ENCODE data around the gene NRXN3. TPM values are rescaled to one million over a fixed set of nuclear protein-coding genes. Genes with fewer than 3 reads are reported as not detected.
A peak's percentile ranks its signal among the peaks of the same experiment; 100 is the strongest.

Gene NRXN3
- polyA plus RNA-seq, 1 donor from 2014 or later: 110 TPM

DNA sequence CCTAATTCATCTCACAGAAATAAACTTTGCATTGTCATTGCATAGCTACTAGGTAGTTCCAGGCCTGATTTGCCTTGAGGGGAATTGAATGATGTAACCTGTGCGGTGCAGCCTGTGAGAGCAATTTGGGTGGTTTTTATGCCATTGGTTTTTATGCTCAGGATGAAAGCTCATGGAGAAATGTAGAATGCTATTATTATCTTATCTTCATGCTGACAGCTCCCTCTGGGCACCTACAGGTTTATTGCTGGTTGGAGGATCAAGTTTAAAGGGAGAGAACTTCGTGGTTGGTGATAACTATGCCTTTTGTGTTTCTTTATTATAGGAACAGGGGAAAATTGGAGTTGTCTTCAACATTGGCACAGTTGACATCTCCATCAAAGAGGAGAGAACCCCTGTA, 1493.3 kb downstream of the NRXN3 start:
- no peak overlapping the region for H2AFZ ChIP-seq (ENCODE audit: low read depth, low read length)
- H3K27ac ChIP-seq (ENCODE audit: low read length): peak overlapping the region; percentile 74
- peak overlapping the region; percentile 13 for H3K9ac ChIP-seq (ENCODE audit: low read length)
- no peaks in the 10 kb centered on the region for H3K79me2 ChIP-seq (replicated peaks; ENCODE audit: insufficient read depth, low read length)
- no peak overlapping the region for H3K4me2 ChIP-seq (ENCODE audit: low read length)
- no peaks in the 10 kb centered on the region for H3K36me3 ChIP-seq (ENCODE audit: insufficient read depth, low read length)
- H3K9me2 ChIP-seq (ENCODE audit: insufficient read depth, low read length): no peaks in the 10 kb centered on the region
- no peak overlapping the region for H3K4me3 ChIP-seq (ENCODE audit: low read length)
- TF ChIP-seq RAD21 (conservative IDR thresholded peaks at IDR 0.05): peak; percentile 58
- peak; percentile 54 for TF ChIP-seq EP300 (conservative IDR thresholded peaks at IDR 0.05; ENCODE audit: poor library complexity, severe bottlenecking)
- TF ChIP-seq, protein P1, sequence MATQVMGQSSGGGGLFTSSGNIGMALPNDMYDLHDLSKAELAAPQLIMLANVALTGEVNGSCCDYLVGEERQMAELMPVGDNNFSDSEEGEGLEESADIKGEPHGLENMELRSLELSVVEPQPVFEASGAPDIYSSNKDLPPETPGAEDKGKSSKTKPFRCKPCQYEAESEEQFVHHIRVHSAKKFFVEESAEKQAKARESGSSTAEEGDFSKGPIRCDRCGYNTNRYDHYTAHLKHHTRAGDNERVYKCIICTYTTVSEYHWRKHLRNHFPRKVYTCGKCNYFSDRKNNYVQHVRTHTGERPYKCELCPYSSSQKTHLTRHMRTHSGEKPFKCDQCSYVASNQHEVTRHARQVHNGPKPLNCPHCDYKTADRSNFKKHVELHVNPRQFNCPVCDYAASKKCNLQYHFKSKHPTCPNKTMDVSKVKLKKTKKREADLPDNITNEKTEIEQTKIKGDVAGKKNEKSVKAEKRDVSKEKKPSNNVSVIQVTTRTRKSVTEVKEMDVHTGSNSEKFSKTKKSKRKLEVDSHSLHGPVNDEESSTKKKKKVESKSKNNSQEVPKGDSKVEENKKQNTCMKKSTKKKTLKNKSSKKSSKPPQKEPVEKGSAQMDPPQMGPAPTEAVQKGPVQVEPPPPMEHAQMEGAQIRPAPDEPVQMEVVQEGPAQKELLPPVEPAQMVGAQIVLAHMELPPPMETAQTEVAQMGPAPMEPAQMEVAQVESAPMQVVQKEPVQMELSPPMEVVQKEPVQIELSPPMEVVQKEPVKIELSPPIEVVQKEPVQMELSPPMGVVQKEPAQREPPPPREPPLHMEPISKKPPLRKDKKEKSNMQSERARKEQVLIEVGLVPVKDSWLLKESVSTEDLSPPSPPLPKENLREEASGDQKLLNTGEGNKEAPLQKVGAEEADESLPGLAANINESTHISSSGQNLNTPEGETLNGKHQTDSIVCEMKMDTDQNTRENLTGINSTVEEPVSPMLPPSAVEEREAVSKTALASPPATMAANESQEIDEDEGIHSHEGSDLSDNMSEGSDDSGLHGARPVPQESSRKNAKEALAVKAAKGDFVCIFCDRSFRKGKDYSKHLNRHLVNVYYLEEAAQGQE (IDR thresholded peaks at IDR 0.05; ENCODE audit: borderline replicate concordance): no peak
- peak; percentile 59 for TF ChIP-seq SMC3 (conservative IDR thresholded peaks at IDR 0.05; ENCODE audit: poor library complexity)
- no peak for TF ChIP-seq EZH2 (IDR thresholded peaks at IDR 0.05; ENCODE audit: borderline replicate concordance, insufficient read depth, low read length, poor library complexity, severe bottlenecking)
- TF ChIP-seq TAF1 (IDR thresholded peaks at IDR 0.05; ENCODE audit: low read depth): no peak
- peak; percentile 21 for TF ChIP-seq POLR2AphosphoS5 (IDR thresholded peaks at IDR 0.05)
- TF ChIP-seq, protein P2, sequence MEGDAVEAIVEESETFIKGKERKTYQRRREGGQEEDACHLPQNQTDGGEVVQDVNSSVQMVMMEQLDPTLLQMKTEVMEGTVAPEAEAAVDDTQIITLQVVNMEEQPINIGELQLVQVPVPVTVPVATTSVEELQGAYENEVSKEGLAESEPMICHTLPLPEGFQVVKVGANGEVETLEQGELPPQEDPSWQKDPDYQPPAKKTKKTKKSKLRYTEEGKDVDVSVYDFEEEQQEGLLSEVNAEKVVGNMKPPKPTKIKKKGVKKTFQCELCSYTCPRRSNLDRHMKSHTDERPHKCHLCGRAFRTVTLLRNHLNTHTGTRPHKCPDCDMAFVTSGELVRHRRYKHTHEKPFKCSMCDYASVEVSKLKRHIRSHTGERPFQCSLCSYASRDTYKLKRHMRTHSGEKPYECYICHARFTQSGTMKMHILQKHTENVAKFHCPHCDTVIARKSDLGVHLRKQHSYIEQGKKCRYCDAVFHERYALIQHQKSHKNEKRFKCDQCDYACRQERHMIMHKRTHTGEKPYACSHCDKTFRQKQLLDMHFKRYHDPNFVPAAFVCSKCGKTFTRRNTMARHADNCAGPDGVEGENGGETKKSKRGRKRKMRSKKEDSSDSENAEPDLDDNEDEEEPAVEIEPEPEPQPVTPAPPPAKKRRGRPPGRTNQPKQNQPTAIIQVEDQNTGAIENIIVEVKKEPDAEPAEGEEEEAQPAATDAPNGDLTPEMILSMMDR (IDR thresholded peaks at IDR 0.05; ENCODE audit: poor library complexity, severe bottlenecking): peak; percentile 46
- no peak for TF ChIP-seq MXI1 (conservative IDR thresholded peaks at IDR 0.05; ENCODE audit: poor library complexity, severe bottlenecking)
- H3F3A ChIP-seq (ENCODE audit: insufficient read depth, low read length, poor library complexity, severe bottlenecking): peaks cover 13% of the 10 kb centered on the region
- no peaks in the 10 kb centered on the region for H4K20me1 ChIP-seq (ENCODE audit: insufficient read depth)
- no peaks in the 10 kb centered on the region for H3K9me3 ChIP-seq (ENCODE audit: low read length)
- H3K27me3 ChIP-seq (ENCODE audit: insufficient read depth, low read depth, low read length): no peaks in the 10 kb centered on the region

DNA sequence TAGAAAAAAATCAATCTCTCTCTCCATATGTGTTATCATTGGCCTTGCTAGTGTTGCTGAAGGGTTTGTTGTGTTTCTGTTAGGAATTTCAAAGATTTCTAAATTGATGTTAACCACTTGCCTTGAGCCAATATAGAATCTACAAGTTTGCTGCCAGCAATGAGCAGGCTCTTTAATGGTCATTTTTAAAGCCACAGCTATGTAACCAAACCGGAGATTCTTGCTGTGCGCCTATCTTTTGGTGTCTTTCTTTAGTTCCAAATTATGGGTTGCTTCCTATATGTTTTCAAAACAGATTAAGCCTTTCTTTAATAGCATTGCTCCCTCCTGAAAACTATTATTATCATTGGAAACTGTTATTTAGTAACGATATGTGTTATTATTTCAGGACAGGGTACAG, 1495.4 kb downstream of the NRXN3 start:
- no peaks in the 10 kb centered on the region for H3K9me2 ChIP-seq (ENCODE audit: insufficient read depth, low read length)
- TF ChIP-seq EP300 (conservative IDR thresholded peaks at IDR 0.05; ENCODE audit: poor library complexity, severe bottlenecking) (no peak), POLR2AphosphoS5 (IDR thresholded peaks at IDR 0.05) (no peak), MXI1 (conservative IDR thresholded peaks at IDR 0.05; ENCODE audit: poor library complexity, severe bottlenecking) (no peak), RAD21 (conservative IDR thresholded peaks at IDR 0.05) (no peak), TAF1 (IDR thresholded peaks at IDR 0.05; ENCODE audit: low read depth) (no peak), EZH2 (IDR thresholded peaks at IDR 0.05; ENCODE audit: borderline replicate concordance, insufficient read depth, low read length, poor library complexity, severe bottlenecking) (no peak), SMC3 (conservative IDR thresholded peaks at IDR 0.05; ENCODE audit: poor library complexity) (no peak)
- TF ChIP-seq, protein P1 (IDR thresholded peaks at IDR 0.05; ENCODE audit: borderline replicate concordance): no peak
- TF ChIP-seq, protein P2 (IDR thresholded peaks at IDR 0.05; ENCODE audit: poor library complexity, severe bottlenecking): no peak
- no peaks in the 10 kb centered on the region for H3K9me3 ChIP-seq (ENCODE audit: low read length)

More for the DNA sequence above, 1495.4 kb downstream of the NRXN3 start:
- Histone ChIP-seq H4K20me1 (ENCODE audit: insufficient read depth) (no peaks in the 10 kb centered on the region), H3K79me2 (replicated peaks; ENCODE audit: insufficient read depth, low read length) (no peaks in the 10 kb centered on the region), H3K36me3 (ENCODE audit: insufficient read depth, low read length) (no peaks in the 10 kb centered on the region), H3K4me2 (ENCODE audit: low read length) (no peak overlapping the region), H2AFZ (ENCODE audit: low read depth, low read length) (no peak overlapping the region), H3K9ac (ENCODE audit: low read length) (no peak overlapping the region), H3F3A (ENCODE audit: insufficient read depth, low read length, poor library complexity, severe bottlenecking) (peaks cover 13% of the 10 kb centered on the region), H3K27ac (ENCODE audit: low read length) (peak overlapping the region; percentile 74), H3K4me3 (ENCODE audit: low read length) (no peak overlapping the region), H3K27me3 (ENCODE audit: insufficient read depth, low read depth, low read length) (no peaks in the 10 kb centered on the region)
